Activated CD4-positive, alpha-beta T cell treated with anti-CD3 and anti-CD28 coated beads for 36 hours (primary cell): Measurements from ENCODE around the gene KNDC1. TPM values are rescaled to one million over a fixed set of nuclear protein-coding genes. Genes with fewer than 3 reads are reported as not detected.
"Not testable (repeated sequence)": the region's sequence is repeated elsewhere in the genome, so short reads cannot be mapped to it uniquely, and the experiment has no call there.

ENCODE experiments used
- ATAC-seq: fragments of 200-7000 bp; cut with Tn5 transposase; one replicate; pipeline ENCODE4 v1.10.0; 2021; ENCODE audit warnings: mild to moderate bottlenecking, moderate library complexity
- CTCF ChIA-PET: fragments of 350-600 bp; sonication (Branson Sonifier 250); formaldehyde crosslinking; loops from one replicate; lab custom pipeline; 2021; ENCODE audit warnings: antibody characterized with exemption; lab: Charles Lee
- POLR2A ChIA-PET: fragments of 350-600 bp; sonication (Branson Sonifier 250); formaldehyde crosslinking; loops from one replicate; lab custom pipeline; 2021; ENCODE audit warnings: antibody characterized with exemption, inconsistent platforms; lab: Charles Lee
- DNase-seq: peaks from one replicate; pipeline ENCODE4 v3.0.0-alpha.2; 2020
- H3K27ac Mint-ChIP-seq: one replicate; pipeline ENCODE4 v1.8.0; 2021; ENCODE audit warnings: mixed read lengths
- H3K27me3 Mint-ChIP-seq: one replicate; pipeline ENCODE4 v1.8.0; 2021; ENCODE audit warnings: mixed read lengths
- H3K36me3 Mint-ChIP-seq: one replicate; pipeline ENCODE4 v1.8.0; 2021; ENCODE audit warnings: low read depth, mixed read lengths
- H3K4me1 Mint-ChIP-seq: one replicate; pipeline ENCODE4 v1.8.0; 2021; ENCODE audit warnings: mixed read lengths
- H3K4me3 Mint-ChIP-seq: one replicate; pipeline ENCODE4 v1.8.0; 2021; ENCODE audit warnings: mild to moderate bottlenecking, moderate library complexity, mixed read lengths
- H3K9me3 Mint-ChIP-seq: one replicate; pipeline ENCODE4 v1.8.0; 2021; ENCODE audit warnings: low read depth, mixed read lengths
- intact Hi-C, 2 experiments: fragments of 100-400 bp; cut with DNase I in 1 of 2; cut with micrococcal nuclease in 1 of 2; formaldehyde crosslinking; loops; one replicate each; pipeline versions ENCODE4 v1.14.2 to v1.15.1; 2022 to 2024; cut with DNase I, micrococcal nuclease
- total RNA-seq, 2 experiments: library from RNA; stranded (reverse); gene quantifications; one replicate each; pipeline ENCODE4 v1.2.3, GENCODE V29; 2021

Gene KNDC1
- total RNA-seq, 2 experiments from 2014 or later: not detected

DNA sequence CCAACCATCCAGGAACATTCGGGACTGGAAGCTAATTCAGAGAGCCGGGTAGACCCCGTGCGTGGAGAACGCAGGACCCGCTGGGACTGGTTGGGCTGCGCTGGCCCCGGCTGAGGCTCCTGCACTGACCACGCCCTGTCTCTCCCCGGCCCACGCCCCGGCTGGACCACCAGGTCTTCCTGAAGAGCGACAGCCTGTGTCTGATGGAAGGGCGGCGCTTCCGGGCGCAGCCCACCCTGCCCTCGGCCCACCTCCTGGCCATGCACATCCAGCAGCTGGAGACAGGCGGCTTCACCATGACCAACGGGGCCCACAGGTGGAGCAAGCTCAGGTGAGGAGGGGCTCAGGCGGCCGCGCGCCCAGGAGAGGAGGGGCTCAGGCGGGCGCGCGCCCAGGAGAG, 59.8 kb downstream of the KNDC1 start:
- no peaks in the 10 kb centered on the region for H3K9me3 Mint-ChIP-seq
- ChIA-PET CTCF (no interaction called here), POLR2A (no interaction called here)
- ATAC-seq (no peak), DNase-seq (no peak)
- H3K27ac Mint-ChIP-seq: no peak overlapping the region
- H3K36me3 Mint-ChIP-seq: no peaks in the 10 kb centered on the region
- intact Hi-C loops: no loop called here
- H3K4me3 Mint-ChIP-seq: no peak overlapping the region
- H3K27me3 Mint-ChIP-seq: peaks cover 12% of the 10 kb centered on the region
- no peaks in the 10 kb centered on the region for H3K4me1 Mint-ChIP-seq

DNA sequence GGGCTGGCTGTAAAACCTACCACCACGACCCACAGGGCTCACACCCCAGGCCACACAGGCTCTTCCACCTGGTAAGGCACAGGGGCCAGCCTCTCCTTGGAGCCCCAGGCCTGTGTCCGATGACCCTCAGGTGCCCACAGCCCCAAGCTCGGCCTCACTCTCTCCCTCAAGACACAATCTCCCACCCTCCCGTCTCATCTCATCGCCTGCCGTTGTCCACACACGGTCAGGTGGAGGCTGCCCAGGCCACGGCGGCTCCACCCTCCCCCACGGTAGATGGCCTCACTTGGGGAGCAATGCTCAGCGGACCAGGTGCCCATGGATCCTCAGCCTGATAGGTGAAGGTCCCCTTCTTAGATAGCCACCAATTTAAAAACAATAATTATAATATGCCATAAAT, 61.3 kb downstream of the KNDC1 start:
- ChIA-PET CTCF (no interaction called here), POLR2A (no interaction called here)
- Mint-ChIP-seq H3K27ac (no peak overlapping the region), H3K4me1 (peaks cover 13% of the 10 kb centered on the region), H3K9me3 (no peaks in the 10 kb centered on the region), H3K27me3 (peaks cover 17% of the 10 kb centered on the region), H3K4me3 (no peak overlapping the region), H3K36me3 (no peaks in the 10 kb centered on the region)
- ATAC-seq (no peak), DNase-seq (no peak)
- intact Hi-C loops: no loop called here

DNA sequence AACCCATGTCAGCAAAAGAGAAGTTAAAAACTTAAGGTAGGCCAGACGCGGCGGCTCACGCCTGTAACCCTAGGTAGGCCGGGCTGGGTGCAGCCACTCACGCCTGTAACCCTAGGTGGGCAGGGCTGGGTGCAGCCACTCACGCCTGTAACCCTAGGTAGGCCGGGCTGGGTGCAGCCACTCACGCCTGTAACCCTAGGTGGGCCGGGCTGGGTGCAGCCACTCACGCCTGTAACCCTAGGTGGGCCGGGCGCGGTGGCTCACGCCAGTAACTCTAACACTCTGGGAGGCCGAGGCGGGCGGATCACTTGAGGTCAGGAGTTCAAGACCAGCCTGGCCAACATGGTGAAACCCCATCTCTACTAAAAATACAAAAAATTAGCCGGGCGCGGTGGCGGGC, 61.7 kb downstream of the KNDC1 start:
- ATAC-seq, CTCF ChIA-PET, H3K27ac Mint-ChIP-seq, H3K4me3 Mint-ChIP-seq, DNase-seq, POLR2A ChIA-PET, H3K9me3 Mint-ChIP-seq, intact Hi-C loops, H3K36me3 Mint-ChIP-seq: not testable (repeated sequence)
- Mint-ChIP-seq H3K27me3 (peaks cover 21% of the 10 kb centered on the region), H3K4me1 (peaks cover 17% of the 10 kb centered on the region)

DNA sequence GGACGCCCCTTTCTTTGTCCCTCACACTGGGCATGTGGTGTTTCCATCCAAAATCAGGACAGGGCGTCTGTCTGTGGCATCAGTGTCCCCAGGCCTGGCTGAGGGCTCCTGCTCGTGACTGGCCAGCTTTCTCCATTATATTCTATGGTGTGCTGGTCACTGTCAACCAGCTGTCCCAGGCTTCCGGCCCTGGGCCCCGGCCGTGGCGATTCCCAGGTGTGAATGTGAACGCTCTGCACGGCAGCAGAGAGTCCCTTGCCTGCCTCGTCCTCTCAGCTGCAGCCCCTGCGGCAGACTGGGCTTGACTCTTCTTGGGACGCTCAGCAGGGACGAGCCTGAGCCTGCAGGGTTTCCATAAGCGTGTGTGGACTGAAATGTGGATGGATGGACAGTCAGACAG, 64.1 kb downstream of the KNDC1 start:
- Mint-ChIP-seq H3K27ac (no peak overlapping the region), H3K27me3 (peaks cover 36% of the 10 kb centered on the region), H3K4me3 (no peak overlapping the region), H3K4me1 (peaks cover 17% of the 10 kb centered on the region), H3K9me3 (no peaks in the 10 kb centered on the region), H3K36me3 (no peaks in the 10 kb centered on the region)
- intact Hi-C loops: no loop called here
- POLR2A ChIA-PET: no interaction called here
- DNase-seq (no peak), ATAC-seq (no peak)
- CTCF ChIA-PET: no interaction called here

DNA sequence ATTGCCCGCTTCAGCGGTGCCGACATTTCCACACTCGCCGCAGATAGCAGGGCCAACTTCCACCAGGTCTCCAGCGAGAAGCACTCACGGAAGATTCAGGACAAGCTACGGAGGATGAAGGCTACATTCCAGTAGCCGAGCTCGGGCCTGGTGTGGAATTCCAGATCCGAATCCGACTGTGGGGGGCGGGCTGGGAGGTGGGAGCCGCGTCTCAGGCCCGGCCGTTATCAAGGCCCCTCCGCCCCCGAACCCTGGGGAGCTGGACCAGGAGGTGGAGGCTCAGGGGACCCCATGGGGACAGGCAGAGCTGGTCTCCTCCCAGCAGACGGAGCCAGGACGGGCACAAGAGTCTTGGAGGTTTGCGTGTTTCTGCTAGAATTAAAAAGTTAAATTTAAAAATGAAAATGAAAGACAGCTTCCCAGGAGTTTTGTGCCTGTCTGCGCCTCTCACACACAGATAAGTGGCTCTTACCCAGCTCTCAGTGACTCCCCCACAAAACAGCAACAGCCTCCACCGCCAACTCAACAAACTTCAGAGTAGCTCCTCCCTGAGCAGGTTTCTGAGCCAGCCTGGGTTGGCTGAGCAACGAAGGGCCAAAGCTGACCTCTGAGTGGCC, 64.8 kb downstream of the KNDC1 start:
- ChIA-PET POLR2A (no interaction called here), CTCF (interaction anchor here (0.6 to 1.1 kb wide), 3 partner anchors 41 to 1712 kb away, joined by 3 to 4 read pairs (median 3); no protein-coding TSS in a partner anchor)
- peak overlapping the region; percentile 28 for H3K4me3 Mint-ChIP-seq
- no peak for DNase-seq
- H3K27ac Mint-ChIP-seq: no peak overlapping the region
- intact Hi-C loops: loop anchor here in 1 of 2 experiments (5.0 kb wide), 1 partner anchor 83 kb away; no protein-coding TSS in a partner anchor
- ATAC-seq: no peak
- peaks cover 21% of the 10 kb centered on the region for H3K4me1 Mint-ChIP-seq
- H3K9me3 Mint-ChIP-seq: no peaks in the 10 kb centered on the region
- peaks cover 41% of the 10 kb centered on the region for H3K27me3 Mint-ChIP-seq
- no peaks in the 10 kb centered on the region for H3K36me3 Mint-ChIP-seq

DNA sequence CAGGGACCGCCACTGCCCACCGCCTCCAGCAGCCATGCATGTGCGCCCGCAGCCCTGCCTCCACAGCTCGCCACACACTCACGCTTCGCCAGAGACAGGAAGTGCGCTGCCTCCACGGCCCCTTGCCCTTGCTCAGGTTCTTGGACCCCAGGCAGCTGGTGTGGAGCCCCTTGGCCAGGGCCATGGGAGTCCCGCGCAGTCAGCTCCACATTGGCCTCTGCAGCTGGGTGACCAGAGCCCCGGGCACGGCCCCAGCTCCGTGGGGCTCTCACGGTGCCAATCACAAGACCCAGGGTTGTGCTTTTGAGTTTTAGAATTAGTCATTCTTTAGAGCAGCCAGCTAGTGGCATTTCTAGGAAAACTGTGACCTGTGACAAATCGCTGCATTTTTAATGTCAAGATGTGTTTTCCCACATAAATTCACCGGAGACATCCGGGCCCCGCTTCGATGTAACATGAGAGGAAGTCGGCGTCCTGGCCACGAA, 65.7 kb downstream of the KNDC1 start:
- no peaks in the 10 kb centered on the region for H3K9me3 Mint-ChIP-seq
- no peaks in the 10 kb centered on the region for H3K36me3 Mint-ChIP-seq
- H3K27ac Mint-ChIP-seq: peak overlapping the region; percentile 47
- intact Hi-C loops: loop anchor here (2.0 to 5.0 kb wide), 2 partner anchors 81 to 83 kb away; no protein-coding TSS in a partner anchor
- ATAC-seq (peak; percentile 74), DNase-seq (peak; percentile 60)
- peak overlapping the region; percentile 40 for H3K4me3 Mint-ChIP-seq
- H3K4me1 Mint-ChIP-seq: peaks cover 21% of the 10 kb centered on the region
- ChIA-PET POLR2A (no interaction called here), CTCF (interaction anchor here (0.7 to 1.1 kb wide), 2 partner anchors 34 to 82 kb away, joined by 3 read pairs; no protein-coding TSS in a partner anchor)
- peaks cover 40% of the 10 kb centered on the region for H3K27me3 Mint-ChIP-seq

DNA sequence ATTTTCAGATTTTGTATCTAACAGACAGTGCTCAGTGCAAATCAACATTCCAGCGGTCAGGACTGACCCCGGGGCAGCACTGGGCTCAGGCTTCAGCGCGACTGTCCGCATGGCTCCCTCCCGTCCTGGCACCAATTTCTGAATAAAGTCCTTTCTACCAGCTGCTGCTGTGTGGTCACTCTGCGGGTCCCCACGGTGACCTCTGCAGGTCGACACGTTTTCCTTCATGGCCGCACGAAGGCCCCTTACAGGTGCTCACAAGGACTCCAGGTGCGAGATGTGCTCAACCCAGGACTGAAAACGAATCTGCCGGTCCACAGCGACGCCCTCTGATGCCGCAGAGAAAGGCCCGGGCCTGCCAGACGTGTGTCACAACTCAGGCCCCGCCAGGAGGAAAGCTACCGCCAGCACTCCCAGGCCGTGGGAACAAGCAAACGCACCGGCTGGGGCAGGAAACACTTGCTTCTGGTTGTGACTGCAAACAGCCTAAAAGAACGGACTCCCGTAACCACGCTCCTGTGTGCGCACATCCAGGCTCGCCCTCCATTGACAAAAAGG, 66.3 kb downstream of the KNDC1 start:
- ChIA-PET POLR2A (interaction anchor here (1.1 kb wide), 1 partner anchor 33 kb away, joined by 3 read pairs; no protein-coding TSS in a partner anchor), CTCF (interaction anchor here (0.7 to 1.4 kb wide), 4 partner anchors 33 to 103 kb away, joined by 3 to 4 read pairs (median 4); no protein-coding TSS in a partner anchor)
- intact Hi-C loops: loop anchor here (2.0 to 5.0 kb wide), 2 partner anchors 82 to 84 kb away; no protein-coding TSS in a partner anchor
- Mint-ChIP-seq H3K4me1 (peaks cover 21% of the 10 kb centered on the region), H3K27ac (peak overlapping the region; percentile 60), H3K9me3 (no peaks in the 10 kb centered on the region), H3K36me3 (no peaks in the 10 kb centered on the region), H3K27me3 (peaks cover 36% of the 10 kb centered on the region), H3K4me3 (peak overlapping the region; percentile 8)
- ATAC-seq (peak; percentile 74), DNase-seq (peak; percentile 67)

DNA sequence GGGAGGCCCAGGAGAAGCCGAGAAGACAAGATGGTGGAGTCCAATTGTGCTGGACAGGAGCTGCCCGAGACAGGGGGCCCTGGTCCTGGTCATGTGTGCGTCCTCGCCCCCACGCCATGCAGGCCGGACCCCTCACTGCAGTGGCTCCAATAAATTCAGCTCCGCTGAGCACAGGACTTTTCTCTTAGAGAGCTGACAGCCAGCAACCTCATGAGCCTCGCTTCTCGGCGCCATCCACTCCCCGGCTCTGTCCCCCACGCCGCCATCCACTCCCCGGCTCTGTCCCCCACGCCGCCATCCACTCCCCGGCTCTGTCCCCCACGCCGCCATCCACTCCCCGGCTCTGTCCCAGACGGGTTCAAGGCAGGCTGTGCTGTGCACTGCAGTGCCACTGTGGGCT, 67.2 kb downstream of the KNDC1 start:
- H3K27me3 Mint-ChIP-seq: peaks cover 40% of the 10 kb centered on the region
- intact Hi-C loops: loop anchor here (2.0 to 5.0 kb wide), 2 partner anchors 82 to 85 kb away; no protein-coding TSS in a partner anchor
- CTCF ChIA-PET: interaction anchor here (0.7 to 1.4 kb wide), 4 partner anchors 31 to 346 kb away, joined by 4 to 6 read pairs (median 4); no protein-coding TSS in a partner anchor

DNA sequence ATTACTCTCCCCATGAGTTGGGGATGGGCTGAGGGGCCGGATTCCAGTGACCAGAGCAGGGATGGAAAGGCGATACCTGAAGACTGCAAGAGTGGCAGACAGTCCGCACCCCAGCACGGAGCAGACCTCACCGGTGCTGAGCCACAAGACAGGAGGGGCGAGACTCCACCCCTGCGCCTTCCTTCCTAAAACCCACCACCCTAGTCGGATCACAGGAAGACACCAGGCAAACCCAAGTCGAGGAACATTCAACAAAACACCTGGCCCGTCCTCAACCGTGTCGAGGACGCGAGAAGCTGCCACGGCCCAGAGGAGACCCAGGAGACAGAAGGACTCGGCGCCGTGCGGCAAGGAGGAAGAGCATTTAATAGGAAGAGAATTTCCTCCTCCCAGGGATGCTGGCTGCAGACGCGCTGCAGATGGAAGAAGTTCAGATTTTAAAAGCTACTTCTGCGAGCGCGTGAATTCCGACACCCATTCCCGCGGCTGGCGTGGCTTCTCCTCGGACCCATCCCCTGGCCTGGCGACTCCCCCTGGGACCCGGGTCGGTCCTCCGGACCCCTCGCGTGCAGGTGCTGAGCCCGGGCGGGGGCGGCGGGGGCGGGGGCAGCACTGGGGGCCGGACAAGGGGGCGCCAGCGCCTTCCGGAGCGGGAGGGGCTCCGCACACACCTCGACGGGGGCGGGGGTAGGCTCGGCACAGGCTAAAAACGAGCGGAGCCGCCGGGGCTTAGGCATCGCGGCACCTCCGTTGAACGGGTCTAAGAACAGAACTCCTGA, 69.4 kb downstream of the KNDC1 start:
- intact Hi-C loops: loop anchor here (5.0 to 10.0 kb wide), 2 partner anchors 87 to 445 kb away; partner anchors contain the start of gene NKX6-2 (in 1 of the 2)
- CTCF ChIA-PET: no interaction called here
- no peak for ATAC-seq
- POLR2A ChIA-PET: no interaction called here
- peaks cover 23% of the 10 kb centered on the region for H3K4me1 Mint-ChIP-seq
- no peak for DNase-seq
- H3K27ac Mint-ChIP-seq: no peak overlapping the region
- no peaks in the 10 kb centered on the region for H3K36me3 Mint-ChIP-seq
- no peaks in the 10 kb centered on the region for H3K9me3 Mint-ChIP-seq
- H3K4me3 Mint-ChIP-seq: no peak overlapping the region
- peaks cover 47% of the 10 kb centered on the region for H3K27me3 Mint-ChIP-seq

More for the DNA sequence above, 67.2 kb downstream of the KNDC1 start:
- Mint-ChIP-seq H3K9me3 (no peaks in the 10 kb centered on the region), H3K4me3 (no peak overlapping the region), H3K4me1 (peaks cover 23% of the 10 kb centered on the region), H3K36me3 (no peaks in the 10 kb centered on the region), H3K27ac (no peak overlapping the region)
- no peak for DNase-seq
- POLR2A ChIA-PET: interaction anchor here (1.1 kb wide), 1 partner anchor 32 kb away, joined by 3 read pairs; no protein-coding TSS in a partner anchor
- ATAC-seq: no peak

DNA sequence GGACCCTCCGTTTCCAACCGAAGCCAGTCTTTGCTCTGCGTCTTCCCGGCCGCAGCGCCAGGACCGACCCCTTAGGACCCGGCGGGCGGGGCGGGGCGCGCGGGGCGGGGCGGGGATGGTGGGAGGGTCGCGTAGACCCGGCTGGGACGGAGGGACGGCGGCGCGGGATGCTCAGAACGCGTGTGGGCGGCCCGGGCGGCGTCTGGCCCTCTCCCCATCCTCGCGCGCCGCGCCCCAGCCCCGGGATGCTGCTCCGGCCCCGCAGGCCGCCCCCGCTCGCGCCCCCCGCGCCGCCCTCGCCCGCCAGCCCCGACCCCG, 70.0 kb downstream of the KNDC1 start, which contains the start of gene UTF1:
Gene UTF1, plus strand, starts transcription at position 174 of the 318 bp plus-strand sequence. Its CDS starts 72 bp downstream, at position 246.
- ChIA-PET POLR2A (no interaction called here), CTCF (no interaction called here)
- intact Hi-C loops: loop anchor here in 1 of 2 experiments (10.0 kb wide), 1 partner anchor 445 kb away; the partner anchor contains the start of gene NKX6-2
- ATAC-seq (no peak), DNase-seq (no peak)
- no peak within 1 kb of the TSS for H3K4me3 Mint-ChIP-seq
- peaks cover 22% of the 10 kb centered on the region for H3K4me1 Mint-ChIP-seq
- H3K9me3 Mint-ChIP-seq: no peaks in the 10 kb centered on the region
- H3K27me3 Mint-ChIP-seq: peaks cover 48% of the 10 kb centered on the region
- H3K27ac Mint-ChIP-seq: no peak within 1 kb of the TSS
- H3K36me3 Mint-ChIP-seq: no peaks in the 10 kb centered on the region
